Measurements from ENCODE around the gene SLC24A3. TPM values are rescaled to one million over a fixed set of nuclear protein-coding genes. Genes with fewer than 3 reads are reported as not detected.

The SLC24A3 gene
- total RNA-seq, 1 donor from 2014 or later = 0.96 TPM

DNA sequence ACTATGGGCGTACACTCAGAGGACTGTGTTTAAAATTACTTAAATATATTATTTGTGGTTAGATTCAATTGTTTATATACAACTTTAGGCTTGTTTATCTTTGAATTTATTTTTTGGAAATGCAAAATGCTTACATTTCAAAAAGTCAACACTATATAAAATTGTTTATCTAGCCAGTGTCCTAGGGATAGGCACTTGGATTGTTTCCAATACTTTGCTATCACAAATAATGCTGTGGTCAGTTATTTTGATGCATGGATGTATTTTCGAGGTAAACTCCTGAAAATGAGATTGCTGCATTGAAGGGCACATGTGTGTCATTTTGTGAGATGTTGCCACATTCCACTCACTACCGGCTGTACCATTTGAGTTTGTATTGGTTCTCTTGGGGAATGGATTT lies 213.9 kb downstream of the SLC24A3 start:
- H3K4me1 Mint-ChIP-seq (ENCODE audit: low read depth) = peaks cover 25% of the 10 kb centered on the region
- H3K9me3 Mint-ChIP-seq (ENCODE audit: low read depth) = no peaks in the 10 kb centered on the region
- peaks cover 13% of the 10 kb centered on the region for H3K27me3 Mint-ChIP-seq
- DNase-seq (ENCODE audit: low spot score, unreplicated experiment) = no peak
- TF ChIP-seq, protein P1, sequence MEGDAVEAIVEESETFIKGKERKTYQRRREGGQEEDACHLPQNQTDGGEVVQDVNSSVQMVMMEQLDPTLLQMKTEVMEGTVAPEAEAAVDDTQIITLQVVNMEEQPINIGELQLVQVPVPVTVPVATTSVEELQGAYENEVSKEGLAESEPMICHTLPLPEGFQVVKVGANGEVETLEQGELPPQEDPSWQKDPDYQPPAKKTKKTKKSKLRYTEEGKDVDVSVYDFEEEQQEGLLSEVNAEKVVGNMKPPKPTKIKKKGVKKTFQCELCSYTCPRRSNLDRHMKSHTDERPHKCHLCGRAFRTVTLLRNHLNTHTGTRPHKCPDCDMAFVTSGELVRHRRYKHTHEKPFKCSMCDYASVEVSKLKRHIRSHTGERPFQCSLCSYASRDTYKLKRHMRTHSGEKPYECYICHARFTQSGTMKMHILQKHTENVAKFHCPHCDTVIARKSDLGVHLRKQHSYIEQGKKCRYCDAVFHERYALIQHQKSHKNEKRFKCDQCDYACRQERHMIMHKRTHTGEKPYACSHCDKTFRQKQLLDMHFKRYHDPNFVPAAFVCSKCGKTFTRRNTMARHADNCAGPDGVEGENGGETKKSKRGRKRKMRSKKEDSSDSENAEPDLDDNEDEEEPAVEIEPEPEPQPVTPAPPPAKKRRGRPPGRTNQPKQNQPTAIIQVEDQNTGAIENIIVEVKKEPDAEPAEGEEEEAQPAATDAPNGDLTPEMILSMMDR (IDR thresholded peaks at IDR 0.05; ENCODE audit: unreplicated experiment) = no peak
- no peaks in the 10 kb centered on the region for H3K36me3 Mint-ChIP-seq (ENCODE audit: insufficient read depth)
- no peak overlapping the region for H3K27ac Mint-ChIP-seq
- no peak overlapping the region for H3K4me3 Mint-ChIP-seq (ENCODE audit: low read depth)

DNA sequence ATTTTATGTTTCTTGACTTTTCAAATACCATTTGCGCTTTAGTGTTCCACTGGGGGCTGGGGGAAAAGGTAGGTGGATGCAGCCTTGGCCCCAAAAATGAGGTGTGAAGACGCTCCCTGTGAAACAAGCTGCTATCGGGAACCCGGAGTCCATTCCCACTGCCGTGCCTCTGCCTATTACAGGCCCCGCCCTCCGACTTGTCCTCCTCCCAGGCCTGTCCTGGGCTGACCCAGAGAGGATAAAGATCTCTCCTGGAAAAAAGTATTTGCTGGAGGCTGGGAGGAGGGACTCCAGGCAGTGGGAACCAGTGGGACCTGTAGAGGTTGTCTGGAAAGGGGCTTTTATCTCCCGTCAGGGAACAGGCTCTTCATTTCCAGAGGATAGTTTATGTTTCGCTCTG lies 215.0 kb downstream of the SLC24A3 start:
- Mint-ChIP-seq H3K4me1 (ENCODE audit: low read depth) (peaks cover 25% of the 10 kb centered on the region), H3K27ac (no peak overlapping the region), H3K36me3 (ENCODE audit: insufficient read depth) (no peaks in the 10 kb centered on the region), H3K4me3 (ENCODE audit: low read depth) (no peak overlapping the region), H3K9me3 (ENCODE audit: low read depth) (no peaks in the 10 kb centered on the region), H3K27me3 (peaks cover 14% of the 10 kb centered on the region)
- no peak for DNase-seq (ENCODE audit: low spot score, unreplicated experiment)
- TF ChIP-seq, protein P1 (IDR thresholded peaks at IDR 0.05; ENCODE audit: unreplicated experiment) = no peak

DNA sequence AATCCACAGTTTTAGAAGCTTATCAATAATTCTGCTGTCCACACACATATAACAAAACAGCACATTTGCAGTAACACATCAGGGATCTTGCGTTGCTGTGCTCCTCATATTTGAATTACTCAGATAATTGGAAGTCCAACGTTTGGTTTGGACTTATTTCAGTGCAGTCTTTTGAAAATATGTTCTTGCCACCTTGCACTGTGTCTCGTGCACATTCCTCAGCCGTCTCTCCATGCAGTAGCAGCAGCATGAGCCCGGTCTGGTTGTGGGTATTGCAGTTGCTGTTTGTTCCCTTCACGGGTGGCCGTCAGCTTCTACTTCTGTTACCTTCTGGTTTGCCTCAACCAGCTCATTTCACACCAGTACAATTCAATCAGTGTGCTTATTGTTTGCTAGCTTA lies 215.5 kb downstream of the SLC24A3 start:
- TF ChIP-seq, protein P1 (IDR thresholded peaks at IDR 0.05; ENCODE audit: unreplicated experiment) = no peak
- H3K4me1 Mint-ChIP-seq (ENCODE audit: low read depth) = peaks cover 25% of the 10 kb centered on the region
- no peaks in the 10 kb centered on the region for H3K9me3 Mint-ChIP-seq (ENCODE audit: low read depth)
- no peak for DNase-seq (ENCODE audit: low spot score, unreplicated experiment)
- no peak overlapping the region for H3K4me3 Mint-ChIP-seq (ENCODE audit: low read depth)
- no peaks in the 10 kb centered on the region for H3K36me3 Mint-ChIP-seq (ENCODE audit: insufficient read depth)
- peaks cover 14% of the 10 kb centered on the region for H3K27me3 Mint-ChIP-seq
- no peak overlapping the region for H3K27ac Mint-ChIP-seq

DNA sequence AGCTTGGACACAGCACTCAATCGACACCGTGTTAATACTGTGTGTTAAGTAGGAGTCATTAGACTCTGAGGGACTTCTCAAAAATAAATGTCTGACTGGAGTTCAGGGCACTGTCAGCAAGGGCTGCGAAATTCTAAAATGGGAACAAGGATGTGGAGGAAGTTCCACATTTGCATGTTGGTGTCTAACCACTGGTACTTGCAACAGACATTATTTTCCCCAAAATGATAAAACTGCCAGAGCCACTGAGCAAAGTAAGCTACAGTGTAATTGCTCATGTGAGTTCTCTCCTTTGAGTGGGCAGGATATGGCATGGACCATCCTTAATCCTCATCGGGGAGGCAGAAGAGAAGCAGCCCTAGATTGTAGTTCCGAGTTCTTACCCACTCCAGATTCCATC lies 215.9 kb downstream of the SLC24A3 start:
- H3K4me3 Mint-ChIP-seq (ENCODE audit: low read depth) = no peak overlapping the region
- peaks cover 14% of the 10 kb centered on the region for H3K27me3 Mint-ChIP-seq
- no peaks in the 10 kb centered on the region for H3K36me3 Mint-ChIP-seq (ENCODE audit: insufficient read depth)
- TF ChIP-seq, protein P1 (IDR thresholded peaks at IDR 0.05; ENCODE audit: unreplicated experiment) = no peak
- no peak overlapping the region for H3K27ac Mint-ChIP-seq
- H3K4me1 Mint-ChIP-seq (ENCODE audit: low read depth) = peaks cover 25% of the 10 kb centered on the region
- no peaks in the 10 kb centered on the region for H3K9me3 Mint-ChIP-seq (ENCODE audit: low read depth)
- DNase-seq (ENCODE audit: low spot score, unreplicated experiment) = no peak

DNA sequence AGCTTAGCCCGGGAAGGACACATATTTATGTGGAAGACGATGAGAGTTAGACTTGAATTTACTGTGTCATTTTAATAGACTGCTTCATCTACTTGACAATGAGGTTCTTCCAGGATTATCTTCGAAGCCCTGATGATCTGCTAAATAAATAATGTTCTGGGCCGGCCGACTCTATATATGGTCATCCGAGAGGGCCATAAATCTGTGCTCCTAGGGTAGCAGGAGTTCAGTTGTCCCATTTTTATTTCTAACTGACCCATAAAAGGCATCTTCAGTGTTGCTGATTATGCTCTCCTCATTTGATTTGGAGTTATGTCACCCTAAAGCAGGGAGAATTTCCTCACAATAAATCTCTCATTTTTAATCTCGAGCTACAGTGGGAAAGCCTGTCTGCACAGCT lies 217.1 kb downstream of the SLC24A3 start:
- H3K4me3 Mint-ChIP-seq (ENCODE audit: low read depth) = no peak overlapping the region
- peaks cover 9% of the 10 kb centered on the region for H3K27me3 Mint-ChIP-seq
- no peaks in the 10 kb centered on the region for H3K36me3 Mint-ChIP-seq (ENCODE audit: insufficient read depth)
- no peak for DNase-seq (ENCODE audit: low spot score, unreplicated experiment)
- H3K9me3 Mint-ChIP-seq (ENCODE audit: low read depth) = no peaks in the 10 kb centered on the region
- peaks cover 24% of the 10 kb centered on the region for H3K4me1 Mint-ChIP-seq (ENCODE audit: low read depth)
- H3K27ac Mint-ChIP-seq = no peak overlapping the region
- TF ChIP-seq, protein P1 (IDR thresholded peaks at IDR 0.05; ENCODE audit: unreplicated experiment) = no peak
